Liver (tissue), 3 donors: ENCODE data around the gene TSPEAR.

Source experiments
- CTCF ChIP-seq: fragments of 150-350 bp; IDR thresholded peaks from 2 replicates; pipeline ENCODE4 v1.5.1; 2017; ENCODE audit warnings: improper control_type of control experiment, low read depth, low read length; ENCODE audit not compliant: missing input control
- GABPA ChIP-seq, 2 donors: IDR thresholded peaks in 1 of 2; conservative IDR thresholded peaks in 1 of 2; 2 replicates each; pipeline ENCODE4 v1.6.1; 2016; ENCODE audit warnings: antibody characterized with exemption in 2 of 2, mild to moderate bottlenecking in 1 of 2, moderate library complexity in 1 of 2
- MAX ChIP-seq: IDR thresholded peaks from 2 replicates; pipeline ENCODE4 v1.6.1; 2016; ENCODE audit warnings: antibody characterized with exemption
- RAD21 ChIP-seq, 2 donors: IDR thresholded peaks; 2 replicates each; pipeline ENCODE4 v1.6.1; 2016; ENCODE audit warnings: antibody characterized with exemption in 2 of 2, mild to moderate bottlenecking in 2 of 2
- REST ChIP-seq: IDR thresholded peaks from 2 replicates; pipeline ENCODE4 v1.6.1; 2016; ENCODE audit warnings: antibody characterized with exemption, mild to moderate bottlenecking
- YY1 ChIP-seq: IDR thresholded peaks from 2 replicates; pipeline ENCODE4 v1.6.1; 2016; ENCODE audit warnings: antibody characterized with exemption, mild to moderate bottlenecking
- donor health status: healthy.
- donor health status: healthy.

GRCh38 chr21:44728716-44729115, 17.3 kb upstream of the TSPEAR start:
- TF ChIP-seq CTCF (no peak), MAX (no peak), YY1 (no peak), REST (no peak), GABPA (IDR thresholded peaks at IDR 0.05 in 1 of 2, conservative IDR thresholded peaks at IDR 0.05 in 1 of 2) (no peak), RAD21 (IDR thresholded peaks at IDR 0.05) (no peak)
